K562 (cell line): Measurements from ENCODE around the gene GSTM2.

Experiments
- ATF3 ChIP-seq, 2 experiments: fragments of 450-650 bp in 1 of 2; sonication (generic) in 1 of 2; formaldehyde crosslinking in 1 of 2; IDR thresholded peaks in 1 of 2; conservative IDR thresholded peaks in 1 of 2; 2 replicates each; pipeline versions ENCODE4 v1.6.1 to v1.8.1; 2016 to 2023; ENCODE audit warnings: mild to moderate bottlenecking in 2 of 2, moderate library complexity in 2 of 2, inconsistent platforms in 1 of 2, missing genetic modification reagents in 1 of 2
- DNMT1 ChIP-seq: fragments of 450-650 bp; IDR thresholded peaks from 2 replicates; pipeline ENCODE4 v1.6.1; 2016; ENCODE audit warnings: antibody characterized with exemption, mild to moderate bottlenecking
- E2F4 ChIP-seq: sonication (generic); formaldehyde crosslinking; IDR thresholded peaks from 2 replicates; pipeline ENCODE4 v1.8.0; 2022; ENCODE audit warnings: mild to moderate bottlenecking, low read depth, missing genetic modification reagents
- FOXJ3 ChIP-seq: sonication (generic); formaldehyde crosslinking; IDR thresholded peaks from 2 replicates; pipeline ENCODE4 v1.4.0; 2020; ENCODE audit warnings: mild to moderate bottlenecking, missing genetic modification reagents
- IFI16 ChIP-seq: fragments of 250-450 bp; sonication (Bioruptor Pico); IDR thresholded peaks from 2 replicates; pipeline ENCODE4 v2.1.2; 2022; ENCODE audit warnings: mild to moderate bottlenecking, inconsistent platforms
- POLR2H ChIP-seq: IDR thresholded peaks from 2 replicates; pipeline ENCODE4 v1.6.1; 2016; ENCODE audit warnings: missing genetic modification characterization, low read depth, mild to moderate bottlenecking, control low read depth, missing compliant biosample characterization, moderate library complexity
- U2AF1 ChIP-seq: fragments of 200-400 bp; formaldehyde crosslinking; optimal IDR thresholded peaks from 2 replicates; pipeline ENCODE3; 2017; ENCODE audit warnings: mild to moderate bottlenecking, low read depth, low read length, moderate library complexity
- ZNF76 ChIP-seq: fragments of 250-450 bp; sonication (Bioruptor Pico); IDR thresholded peaks from 2 replicates; pipeline ENCODE4 v1.4.0; 2020; ENCODE audit warnings: mild to moderate bottlenecking, moderate library complexity, borderline replicate concordance

GRCh38 chr1:109642626-109643025 lies 25.2 kb upstream of the GSTM2 start:
- no peak for TF ChIP-seq U2AF1
- TF ChIP-seq IFI16 (CRISPR knock-in tag) = no peak
- no peak for TF ChIP-seq POLR2H (tag)
- TF ChIP-seq E2F4 (CRISPR knock-in tag) = no peak
- no peak for TF ChIP-seq FOXJ3
- no peak for TF ChIP-seq DNMT1
- no peak for TF ChIP-seq ATF3 (IDR thresholded peaks at IDR 0.05)
- no peak for TF ChIP-seq ATF3 (CRISPR knock-in tag; conservative IDR thresholded peaks at IDR 0.05)
- TF ChIP-seq ZNF76 (CRISPR knock-in tag) = no peak
